Measurements from ENCODE around the gene PCLAF.

GRCh38 chr15:64351265-64351664, 30.0 kb downstream of the PCLAF start:
- TF ChIP-seq GATA2 (IDR thresholded peaks at IDR 0.05; ENCODE audit: low read depth, low read length) (no peak), GATA3 (IDR thresholded peaks at IDR 0.05; ENCODE audit: low read depth, low read length) (no peak)
